GM12878 (cell line): ENCODE measurements around the gene CFAP65. TPM values are rescaled to one million over a fixed set of nuclear protein-coding genes. Genes with fewer than 3 reads are reported as not detected.

ENCODE experiments used
- ATAC-seq: fragments of 200-7000 bp; cut with Tn5 transposase; 3 replicates; pipeline ENCODE4 v1.9.1; 2020; ENCODE audit warnings: mild to moderate bottlenecking, moderate library complexity
- BruUV-seq: library from RNA; stranded (reverse); fragments of 400-500 nt; replicated peaks from 2 replicates; lab custom pipeline; 2021; lab: Mats Ljungman, UMichigan
- CTCF ChIA-PET: fragments of 300-600 bp; sonication (Branson Sonifier 250); formaldehyde crosslinking; extraction: SDS; loops from one replicate; lab custom pipeline; 2021; ENCODE audit warnings: inconsistent platforms; lab: Yijun Ruan, JAX
- POLR2A ChIA-PET: fragments of 350-600 bp; formaldehyde crosslinking; extraction: SDS; loops from one replicate; lab custom pipeline; 2021; ENCODE audit warnings: inconsistent platforms; lab: Charles Lee
- RAD21 ChIA-PET: fragments of 300-600 bp; sonication (Branson Sonifier 250); formaldehyde crosslinking; loops from one replicate; lab custom pipeline; 2023; ENCODE audit warnings: antibody characterized with exemption; ENCODE audit not compliant: unreplicated experiment; lab: Charles Lee
- SMC1A ChIA-PET: fragments of 300-600 bp; sonication (Branson Sonifier 250); formaldehyde crosslinking; loops from one replicate; lab custom pipeline; 2023; ENCODE audit not compliant: unreplicated experiment, uncharacterized antibody; lab: Charles Lee
- DNase-seq: peaks from one replicate; pipeline ENCODE4 v3.0.0-alpha.2; 2011; ENCODE audit warnings: low read depth, low spot score
- FAIRE-seq: peaks from 3 replicates; lab custom pipeline; 2011; peaks lifted over from hg19 to GRCh38; lab: Jason Lieb, UNC
- H2AFZ ChIP-seq: 2 replicates; pipeline ENCODE4 v1.6.0; 2011; ENCODE audit warnings: low read depth, low read length, control low read depth; ENCODE audit not compliant: control insufficient read depth
- H3K27ac ChIP-seq: 2 replicates; pipeline ENCODE4 v1.5.1; 2011; ENCODE audit warnings: control low read depth; ENCODE audit not compliant: control insufficient read depth, insufficient read depth
- H3K27me3 ChIP-seq, 2 experiments: replicated peaks in 1 of 2; 2 replicates each; pipeline versions ENCODE4 v1.6.0 to v1.6.1; 2011; ENCODE audit warnings: low read length in 1 of 2; ENCODE audit not compliant: control insufficient read depth in 2 of 2, insufficient read depth in 2 of 2
- H3K36me3 ChIP-seq, 2 experiments: 2 replicates each; pipeline ENCODE4 v1.5.1; 2011; ENCODE audit warnings: low read length in 1 of 2; ENCODE audit not compliant: control insufficient read depth in 2 of 2, insufficient read depth in 2 of 2
- H3K4me1 ChIP-seq: 2 replicates; pipeline ENCODE4 v1.6.1; 2011; ENCODE audit warnings: mild to moderate bottlenecking, low read length, moderate library complexity, mixed read lengths; ENCODE audit not compliant: control insufficient read depth, insufficient read depth
- H3K4me2 ChIP-seq: 2 replicates; pipeline ENCODE4 v1.6.0; 2011; ENCODE audit warnings: control low read depth; ENCODE audit not compliant: control insufficient read depth, insufficient read depth
- H3K4me3 ChIP-seq: fragments of 200-600 bp; sonication (generic); 2 replicates; pipeline ENCODE4 v1.5.1; 2016
- H3K79me2 ChIP-seq: 2 replicates; pipeline ENCODE4 v1.6.0; 2011; ENCODE audit warnings: low read length; ENCODE audit not compliant: control insufficient read depth, insufficient read depth
- H3K9ac ChIP-seq: 2 replicates; pipeline ENCODE4 v1.8.0; 2011; ENCODE audit warnings: low read length, control low read depth, mixed read lengths; ENCODE audit not compliant: control insufficient read depth, insufficient read depth
- H3K9me3 ChIP-seq: replicated peaks from 3 replicates; pipeline ENCODE4 v1.5.1; 2011; ENCODE audit warnings: mild to moderate bottlenecking, low read length; ENCODE audit not compliant: control insufficient read depth, insufficient read depth
- H4K20me1 ChIP-seq: 2 replicates; pipeline ENCODE4 v1.6.0; 2011; ENCODE audit not compliant: control insufficient read depth, insufficient read depth
- BCL11A ChIP-seq: IDR thresholded peaks from 2 replicates; pipeline ENCODE4 v1.6.1; 2011; ENCODE audit warnings: low read depth, low read length
- EGR1 ChIP-seq, 2 experiments: IDR thresholded peaks; 1 replicate in 1 of 2; 2 replicates in 1 of 2; pipeline ENCODE4 v1.6.1; 2011 to 2012; ENCODE audit warnings: low read depth in 2 of 2, low read length in 2 of 2, borderline replicate concordance in 1 of 2, mild to moderate bottlenecking in 1 of 2, moderate library complexity in 1 of 2
- IRF4 ChIP-seq: IDR thresholded peaks from 2 replicates; pipeline ENCODE4 v1.6.1; 2011; ENCODE audit warnings: low read depth, low read length
- KDM1A ChIP-seq: fragments of 200-600 bp; sonication (generic); IDR thresholded peaks from 2 replicates; pipeline ENCODE4 v1.6.1; 2016; ENCODE audit warnings: borderline replicate concordance
- NFYA ChIP-seq: IDR thresholded peaks from 2 replicates; pipeline ENCODE4 v1.6.1; 2011; ENCODE audit warnings: low read depth, mild to moderate bottlenecking, low read length, improper control_type of control experiment, borderline replicate concordance
- NRF1 ChIP-seq: conservative IDR thresholded peaks from 2 replicates; pipeline ENCODE4 v1.6.1; 2011; ENCODE audit warnings: mild to moderate bottlenecking, low read depth, low read length, improper control_type of control experiment
- SMC3 ChIP-seq: IDR thresholded peaks from 2 replicates; pipeline ENCODE4 v1.6.1; 2011; ENCODE audit warnings: low read length, improper control_type of control experiment, borderline replicate concordance
- ZBED1 ChIP-seq: IDR thresholded peaks from 2 replicates; pipeline ENCODE4 v1.6.1; 2016; ENCODE audit warnings: borderline replicate concordance
- WGBS: methylation state at CpG from one replicate; pipeline ENCODE4 v1.1.6; 2016; ENCODE audit warnings: low lambda C conversion rate; ENCODE audit not compliant: insufficient replicate concordance, insufficient coverage; ENCODE audit errors: missing lambda C conversion rate; 5-methylcytosine and 5-hydroxymethylcytosine counted together
- in situ Hi-C: fragments of 300-500 bp; cut with MboI; formaldehyde crosslinking; loops from 9 replicates; pipeline ENCODE4 v1.14.3; 2018; ENCODE audit warnings: mixed read lengths
- intact Hi-C: fragments of 100-400 bp; cut with micrococcal nuclease; formaldehyde crosslinking; loops from one replicate; pipeline ENCODE4 v1.14.2; 2022; ENCODE audit not compliant: unreplicated experiment
- polyA plus RNA-seq, 11 experiments: library from polyadenylated mRNA; depleted of rRNA in 4 of 11; unstranded in 6 of 11; stranded (reverse) in 5 of 11; fragments of >200 nt; fragmentation: Nextera tagmentation in 4 of 11; fragmentation: Illumina TruSeq in 1 of 11; extraction: Ambion mirVana in 4 of 11; extraction: Trizol in 1 of 11; gene quantifications; 1 replicate in 1 of 11; 2 replicates in 10 of 11; pipeline versions ENCODE4 v1.2.1 to v1.2.3, GENCODE V29; 2011 to 2016; ENCODE audit warnings: inconsistent platforms in 2 of 11, missing spikeins in 2 of 11, low read depth in 1 of 11
- total RNA-seq, 4 experiments: library from RNA; depleted of rRNA in 3 of 4; stranded (reverse); fragments of >200 nt in 3 of 4; fragmentation: Illumina TruSeq in 1 of 4; extraction: Trizol in 1 of 4; gene quantifications; 2 replicates each; pipeline versions ENCODE4 v1.2.1 to v1.2.3, GENCODE V29; 2013 to 2021

CFAP65 gene
- total and polyA plus RNA-seq, 10 of the 15 experiments (the other 5 are each of a cell fraction or from before 2014, with no cell fraction given): not detected

DNA sequence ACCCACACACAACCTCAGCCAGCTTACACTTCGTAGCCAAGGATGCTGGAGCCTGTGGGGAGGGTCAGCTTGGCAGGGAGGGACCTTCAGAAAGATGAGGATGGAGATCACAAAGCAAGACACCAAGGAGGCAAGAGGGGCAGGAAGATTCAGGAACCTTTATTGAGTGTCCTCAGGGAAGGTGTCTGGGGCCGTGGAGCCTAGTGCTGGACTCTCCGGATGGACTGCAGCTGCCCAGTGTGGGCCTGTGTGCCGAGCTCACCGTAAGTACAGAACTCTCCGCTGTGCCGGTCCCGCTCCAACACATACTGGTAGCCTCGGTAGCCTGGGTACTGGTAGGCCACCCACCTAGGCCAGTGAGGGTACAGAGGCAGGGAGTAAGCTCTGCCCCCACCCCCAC is 51.3 kb downstream of the CFAP65 start:
- in situ Hi-C loops (no loop called here), intact Hi-C loops (no loop called here)
- ChIA-PET CTCF (interaction anchor here (0.9 to 1.6 kb wide), 3 partner anchors 10 to 40 kb away, joined by 3 to 6 read pairs (median 5); no protein-coding TSS in a partner anchor), SMC1A (no interaction called here), RAD21 (interaction anchor here (0.9 kb wide), 1 partner anchor 130 kb away, joined by 3 read pairs; no protein-coding TSS in a partner anchor), POLR2A (no interaction called here)
- no peak overlapping the region for H3K9ac ChIP-seq
- no peak for DNase-seq
- FAIRE-seq: no peak
- H3K79me2 ChIP-seq: no peaks in the 10 kb centered on the region
- no peak for ATAC-seq
- H3K27ac ChIP-seq: no peak overlapping the region
- no TSS peak for BruUV-seq
- WGBS: 37% methylated on average over 9 of the region's 9 CpGs
- no peak for TF ChIP-seq EGR1 (IDR thresholded peaks at IDR 0.05; ENCODE audit: borderline replicate concordance in 1 of 2, low read depth in 2 of 2, low read length in 2 of 2)
- no peaks in the 10 kb centered on the region for H3K36me3 ChIP-seq
- no peaks in the 10 kb centered on the region for H3K9me3 ChIP-seq
- peaks cover 3% of the 10 kb centered on the region; the same call in 1 of the 2 replicates for H4K20me1 ChIP-seq
- H3K4me1 ChIP-seq: no peaks in the 10 kb centered on the region
- H3K4me2 ChIP-seq: no peak overlapping the region
- peaks cover 25 to 31% of the 10 kb centered on the region in 2 experiments for H3K27me3 ChIP-seq
- no peak overlapping the region for H3K4me3 ChIP-seq
- no peak overlapping the region for H2AFZ ChIP-seq

DNA sequence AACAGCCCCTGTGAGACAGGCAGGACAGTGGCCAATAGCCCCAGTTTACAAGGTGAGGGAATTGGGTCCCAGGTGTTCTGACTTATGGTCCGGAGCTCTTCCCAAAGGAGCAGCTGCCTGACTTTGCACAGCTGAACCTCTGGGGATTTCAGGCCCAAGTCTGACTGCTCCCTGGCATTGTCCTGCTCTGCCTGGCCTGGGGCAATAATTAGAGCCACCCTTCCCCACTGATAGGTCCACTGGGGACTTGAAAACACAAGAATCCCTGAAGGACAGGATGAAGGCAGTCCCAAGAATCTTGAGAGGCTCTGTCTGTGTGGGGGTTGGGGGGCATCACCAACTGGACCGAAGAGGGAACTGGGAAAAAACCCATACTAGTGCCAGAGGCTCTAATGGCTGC is 52.7 kb downstream of the CFAP65 start:
- H2AFZ ChIP-seq: no peak overlapping the region
- ChIA-PET CTCF (no interaction called here), SMC1A (no interaction called here), POLR2A (no interaction called here), RAD21 (interaction anchor here (0.6 to 1.1 kb wide), 2 partner anchors 93 to 113 kb away, joined by 3 to 4 read pairs; no protein-coding TSS in a partner anchor)
- no peak overlapping the region for H3K27ac ChIP-seq
- no peaks in the 10 kb centered on the region for H3K4me1 ChIP-seq
- no TSS peak for BruUV-seq
- intact Hi-C loops: no loop called here
- no peak overlapping the region for H3K9ac ChIP-seq
- peaks cover 27 to 29% of the 10 kb centered on the region in 2 experiments for H3K27me3 ChIP-seq
- no peak overlapping the region for H3K4me3 ChIP-seq
- no peak overlapping the region for H3K4me2 ChIP-seq
- H4K20me1 ChIP-seq: peaks cover 3% of the 10 kb centered on the region
- whole genome bisulfite sequencing: 17% methylated on average over 2 of the region's 2 CpGs
- no peak for TF ChIP-seq NFYA
- no peak for TF ChIP-seq BCL11A
- no peak for TF ChIP-seq IRF4
- no peak for TF ChIP-seq KDM1A
- no peak for TF ChIP-seq SMC3
- no peak for TF ChIP-seq ZBED1
- TF ChIP-seq NRF1: no peak
- ATAC-seq (no peak), FAIRE-seq (no peak), DNase-seq (no peak)
- H3K79me2 ChIP-seq: no peaks in the 10 kb centered on the region
- in situ Hi-C loops: no loop called here
- H3K9me3 ChIP-seq: no peaks in the 10 kb centered on the region
- no peaks in the 10 kb centered on the region for H3K36me3 ChIP-seq
